A673 (cell line): ENCODE results near the gene RNF8. TPM values are rescaled to one million over a fixed set of nuclear protein-coding genes. Genes with fewer than 3 reads are reported as not detected.

ENCODE experiments used
- BruUV-seq: library from RNA; stranded (reverse); fragments of 400-500 nt; replicated peaks from 2 replicates; lab custom pipeline; 2021; lab: Mats Ljungman, UMichigan
- CTCF ChIA-PET: fragments of 300-600 bp; sonication (Branson Sonifier 250); formaldehyde crosslinking; loops from one replicate; lab custom pipeline; 2022; ENCODE audit warnings: antibody characterized with exemption; lab: Charles Lee
- POLR2A ChIA-PET: fragments of 300-600 bp; sonication (Branson Sonifier 250); formaldehyde crosslinking; loops from one replicate; lab custom pipeline; 2022; ENCODE audit warnings: antibody characterized with exemption; ENCODE audit not compliant: low non-redundant PET; lab: Charles Lee
- DNase-seq: peaks from one replicate; pipeline ENCODE4 v3.0.0-alpha.2; 2015; ENCODE audit warnings: low spot score
- H3K27ac ChIP-seq: fragments of 200-600 bp; sonication (generic); 2 replicates; pipeline ENCODE4 v1.5.1; 2016; ENCODE audit warnings: mixed run types, low read depth, mild to moderate bottlenecking, mixed read lengths, antibody characterized with exemption, low read length; ENCODE audit not compliant: poor library complexity, severe bottlenecking
- H3K27me3 ChIP-seq: fragments of 200-600 bp; sonication (generic); replicated peaks from 2 replicates; pipeline ENCODE4 v1.6.1; 2017; ENCODE audit warnings: mixed run types, low read depth, mild to moderate bottlenecking, mixed read lengths, antibody characterized with exemption, low read length; ENCODE audit not compliant: insufficient read depth, poor library complexity
- H3K36me3 ChIP-seq: fragments of 200-600 bp; sonication (generic); 2 replicates; pipeline ENCODE4 v1.6.1; 2016; ENCODE audit warnings: mixed run types, mild to moderate bottlenecking, mixed read lengths, antibody characterized with exemption, low read length; ENCODE audit not compliant: insufficient read depth, poor library complexity, severe bottlenecking
- H3K4me1 ChIP-seq: fragments of 200-600 bp; sonication (generic); 2 replicates; pipeline ENCODE4 v1.6.1; 2017; ENCODE audit warnings: mixed run types, mild to moderate bottlenecking, mixed read lengths, antibody characterized with exemption, low read length; ENCODE audit not compliant: insufficient read depth, poor library complexity, severe bottlenecking
- H3K4me3 ChIP-seq: fragments of 200-600 bp; sonication (generic); 2 replicates; pipeline ENCODE4 v1.5.1; 2016; ENCODE audit warnings: low read depth, mixed run types, mild to moderate bottlenecking, mixed read lengths, low read length; ENCODE audit not compliant: poor library complexity, severe bottlenecking
- H3K9me3 ChIP-seq: fragments of 200-600 bp; sonication (generic); 2 replicates; pipeline ENCODE4 v1.6.1; 2016; ENCODE audit warnings: mixed run types, low read depth, mild to moderate bottlenecking, mixed read lengths, antibody characterized with exemption, low read length; ENCODE audit not compliant: poor library complexity, severe bottlenecking
- CTCF ChIP-seq: fragments of 300-800, 200-600 bp; sonication (generic); conservative IDR thresholded peaks from 2 replicates; pipeline ENCODE4 v1.5.1; 2017; ENCODE audit warnings: low read depth, mild to moderate bottlenecking, antibody characterized with exemption, low read length, moderate library complexity, mixed read lengths
- EZH2 ChIP-seq: fragments of 200-600 bp; sonication (generic); IDR thresholded peaks from 2 replicates; pipeline ENCODE4 v1.6.1; 2017; ENCODE audit warnings: borderline replicate concordance, low read depth, mild to moderate bottlenecking, mixed read lengths, antibody characterized with exemption, low read length; ENCODE audit not compliant: poor library complexity, severe bottlenecking
- intact Hi-C: fragments of 100-400 bp; cut with micrococcal nuclease; formaldehyde crosslinking; loops from one replicate; pipeline ENCODE4 v1.10.0; 2022; ENCODE audit not compliant: unreplicated experiment
- total RNA-seq: library from RNA; stranded (reverse); gene quantifications from 2 replicates; pipeline ENCODE4 v1.2.3, GENCODE V29; 2021

Gene RNF8
- total RNA-seq, 1 experiment from 2014 or later, result 25.6 TPM

- POLR2A ChIA-PET, result no interaction called here
- Histone ChIP-seq H3K36me3 (peaks cover 16% of the 10 kb centered on the region), H3K9me3 (no peaks in the 10 kb centered on the region), H3K4me1 (peaks cover 9% of the 10 kb centered on the region), H3K27me3 (no peaks in the 10 kb centered on the region), H3K4me3 (no peak overlapping the region), H3K27ac (no peak overlapping the region)
- TF ChIP-seq CTCF, result no peak
- DNase-seq, result no peak
- intact Hi-C loops, result no loop called here
- no TSS peak for BruUV-seq
- CTCF ChIA-PET, result no interaction called here
Measured at GRCh38 chr6:37357288-37357687, 3.5 kb downstream of the RNF8 start.

- Histone ChIP-seq H3K27me3 (no peaks in the 10 kb centered on the region), H3K4me1 (peaks cover 9% of the 10 kb centered on the region), H3K9me3 (no peaks in the 10 kb centered on the region), H3K4me3 (no peak overlapping the region), H3K27ac (no peak overlapping the region), H3K36me3 (peaks cover 16% of the 10 kb centered on the region)
- TF ChIP-seq CTCF (no peak), EZH2 (no peak)
- intact Hi-C loops, result no loop called here
- BruUV-seq, result no TSS peak
- CTCF ChIA-PET, result no interaction called here
- POLR2A ChIA-PET, result no interaction called here
- DNase-seq, result no peak
Measured at GRCh38 chr6:37357860-37358259, 4.1 kb downstream of the RNF8 start.

GRCh38 chr6:37359039-37359438 lies 5.3 kb downstream of the RNF8 start:
- CTCF ChIA-PET, result no interaction called here

More at GRCh38 chr6:37359039-37359438, 5.3 kb downstream of the RNF8 start:
- BruUV-seq, result no TSS peak
- peaks cover 9% of the 10 kb centered on the region for H3K4me1 ChIP-seq
- DNase-seq, result no peak
- H3K27ac ChIP-seq, result no peak overlapping the region
- no peaks in the 10 kb centered on the region for H3K9me3 ChIP-seq
- H3K27me3 ChIP-seq, result no peaks in the 10 kb centered on the region
- POLR2A ChIA-PET, result no interaction called here
- no peak overlapping the region for H3K4me3 ChIP-seq
- peaks cover 16% of the 10 kb centered on the region for H3K36me3 ChIP-seq
- intact Hi-C loops, result no loop called here
- TF ChIP-seq CTCF (no peak), EZH2 (no peak)
